ENCODE measurements around the gene L3MBTL1. TPM values are rescaled to one million over a fixed set of nuclear protein-coding genes. Genes with fewer than 3 reads are reported as not detected.
"Not testable (repeated sequence)": the region's sequence is repeated elsewhere in the genome, so short reads cannot be mapped to it uniquely, and the experiment has no call there.

L3MBTL1 gene
- total and polyA plus RNA-seq, 2 of the 4 experiments (the other 2 are of a cell fraction) = 2.2 to 4.5 TPM

- H3K9me3 ChIP-seq (ENCODE audit: control insufficient read depth, insufficient read depth, low read length) = no peaks in the 10 kb centered on the region
- no peak overlapping the region for H3K4me3 ChIP-seq (ENCODE audit: insufficient read depth, low read depth, low read length)
- TF ChIP-seq CHD1 (IDR thresholded peaks at IDR 0.05; ENCODE audit: low read depth, low read length) = no peak
- no peak for TF ChIP-seq MAZ (IDR thresholded peaks at IDR 0.05; ENCODE audit: borderline replicate concordance, low read depth, low read length)
- TF ChIP-seq RAD21 (IDR thresholded peaks at IDR 0.05; ENCODE audit: low read length) = no peak
- TF ChIP-seq RFX5 (IDR thresholded peaks at IDR 0.05; ENCODE audit: low read depth, low read length) = no peak
- no peak for TF ChIP-seq CTCF (conservative IDR thresholded peaks at IDR 0.05; ENCODE audit: low read depth, low read length)
- no peak for TF ChIP-seq FOS (IDR thresholded peaks at IDR 0.05; ENCODE audit: low read depth, low read length)
- TF ChIP-seq POLR2A (IDR thresholded peaks at IDR 0.05; ENCODE audit: low read depth, low read length) = no peak
- H3K56ac ChIP-seq (ENCODE audit: extremely low read depth, insufficient read depth, low read length) = no peak overlapping the region
- peaks cover 8% of the 10 kb centered on the region in 2 experiments; a peak in 3 of 4 replicates for H3K79me1 ChIP-seq (ENCODE audit: low read depth in 1 of 2, low read length in 2 of 2)
- ChIA-PET POLR2A (ENCODE audit: unreplicated experiment) (no interaction called here), CTCF (interaction anchor here (1.9 kb wide), 1 partner anchor 49 kb away, joined by 6 read pairs; no protein-coding TSS in a partner anchor)
- no peak overlapping the region for H2BK5ac ChIP-seq (ENCODE audit: low read depth, low read length, poor library complexity, severe bottlenecking)
- in situ Hi-C loops (cut with MboI; ENCODE audit: low sequenced_read_pairs) = no loop called here
- peaks cover 7% of the 10 kb centered on the region for H3K9me1 ChIP-seq (ENCODE audit: insufficient read depth, low read length)
- H3K4me1 ChIP-seq (ENCODE audit: control insufficient read depth, insufficient read depth, low read length) = peaks cover 11% of the 10 kb centered on the region
- no peak overlapping the region for H2AFZ ChIP-seq (replicated peaks; ENCODE audit: low read length, poor library complexity)
- no peak overlapping the region for H2AK9ac ChIP-seq (replicated peaks; ENCODE audit: low read depth, low read length, poor library complexity)
- no peak overlapping the region for H2BK120ac ChIP-seq (ENCODE audit: low read depth, low read length)
- no peak overlapping the region for H3K9ac ChIP-seq (ENCODE audit: low read depth, low read length)
- H4K20me1 ChIP-seq (ENCODE audit: insufficient read depth, low read length) = no peaks in the 10 kb centered on the region
- no peaks in the 10 kb centered on the region for H3K36me3 ChIP-seq (ENCODE audit: control insufficient read depth, insufficient read depth, low read length)
- DNase-seq = no peak
- no peak overlapping the region for H4K5ac ChIP-seq (ENCODE audit: low read depth, low read length)
- intact Hi-C loops (cut with micrococcal nuclease) = no loop called here
- no peak overlapping the region for H3K27ac ChIP-seq (ENCODE audit: insufficient read depth, low read length)
- no peak overlapping the region for H2BK20ac ChIP-seq (ENCODE audit: low read depth, low read length)
- no peak overlapping the region for H2AK5ac ChIP-seq (ENCODE audit: low read depth, low read length)
- no TSS peak for BruUV-seq (replicated peaks)
- H3K14ac ChIP-seq (replicated peaks; ENCODE audit: low read depth, low read length) = no peak overlapping the region
- dilution Hi-C loops (cut with HindIII; ENCODE audit: low sequenced_read_pairs, unreplicated experiment) = no loop called here
- no peak overlapping the region for H3K4me2 ChIP-seq (ENCODE audit: low read depth, low read length)
- no peak overlapping the region for H4K8ac ChIP-seq (ENCODE audit: low read depth in 2 of 2, low read length in 2 of 2)
- no peak overlapping the region for H4K91ac ChIP-seq (ENCODE audit: insufficient read depth, low read depth, low read length)
- H3K23ac ChIP-seq (ENCODE audit: low read depth, low read length) = no peak overlapping the region
- H2BK15ac ChIP-seq (ENCODE audit: low read depth, low read length) = no peak overlapping the region
- H3K18ac ChIP-seq (ENCODE audit: low read depth, low read length) = no peak overlapping the region
- ATAC-seq (ENCODE audit: low read depth) = no peak
- H3K27me3 ChIP-seq (ENCODE audit: control insufficient read depth, insufficient read depth, low read length) = no peaks in the 10 kb centered on the region
- H3K4ac ChIP-seq (ENCODE audit: low read depth, low read length) = no peak overlapping the region
- 75% methylated on average over 4 of the region's 8 CpGs; no CpG with 5 or more reads in 1 of the 2 experiments for WGBS, 2 experiments (ENCODE audit: extremely low coverage in 2 of 2, insufficient read length in 1 of 2)
These were observed 79.1 kb downstream of the L3MBTL1 start for GRCh38 chr20:43586641-43587040.

GRCh38 chr20:43588526-43588925 lies 81.0 kb downstream of the L3MBTL1 start:
- H2AFZ ChIP-seq (replicated peaks; ENCODE audit: low read length, poor library complexity); ATAC-seq (ENCODE audit: low read depth); H3K36me3 ChIP-seq (ENCODE audit: control insufficient read depth, insufficient read depth, low read length); POLR2A ChIA-PET (ENCODE audit: unreplicated experiment); H2BK15ac ChIP-seq (ENCODE audit: low read depth, low read length); H3K4ac ChIP-seq (ENCODE audit: low read depth, low read length); H3K27me3 ChIP-seq (ENCODE audit: control insufficient read depth, insufficient read depth, low read length); H4K8ac ChIP-seq (ENCODE audit: low read depth in 2 of 2, low read length in 2 of 2); CTCF ChIA-PET; DNase-seq; dilution Hi-C loops (cut with HindIII; ENCODE audit: low sequenced_read_pairs, unreplicated experiment); H3K14ac ChIP-seq (replicated peaks; ENCODE audit: low read depth, low read length); BruUV-seq (replicated peaks); H4K5ac ChIP-seq (ENCODE audit: low read depth, low read length); H3K18ac ChIP-seq (ENCODE audit: low read depth, low read length); intact Hi-C loops (cut with micrococcal nuclease); H3K9me3 ChIP-seq (ENCODE audit: control insufficient read depth, insufficient read depth, low read length); H4K20me1 ChIP-seq (ENCODE audit: insufficient read depth, low read length); H4K91ac ChIP-seq (ENCODE audit: insufficient read depth, low read depth, low read length); in situ Hi-C loops (cut with MboI; ENCODE audit: low sequenced_read_pairs); H3K9me1 ChIP-seq (ENCODE audit: insufficient read depth, low read length); H3K4me3 ChIP-seq (ENCODE audit: insufficient read depth, low read depth, low read length); H2BK5ac ChIP-seq (ENCODE audit: low read depth, low read length, poor library complexity, severe bottlenecking); H3K27ac ChIP-seq (ENCODE audit: insufficient read depth, low read length); H3K9ac ChIP-seq (ENCODE audit: low read depth, low read length); H3K4me2 ChIP-seq (ENCODE audit: low read depth, low read length); H2AK9ac ChIP-seq (replicated peaks; ENCODE audit: low read depth, low read length, poor library complexity); H2BK120ac ChIP-seq (ENCODE audit: low read depth, low read length); H3K56ac ChIP-seq (ENCODE audit: extremely low read depth, insufficient read depth, low read length); H2BK20ac ChIP-seq (ENCODE audit: low read depth, low read length); H2AK5ac ChIP-seq (ENCODE audit: low read depth, low read length); H3K23ac ChIP-seq (ENCODE audit: low read depth, low read length): not testable (repeated sequence)
- H3K4me1 ChIP-seq (ENCODE audit: control insufficient read depth, insufficient read depth, low read length) = peaks cover 11% of the 10 kb centered on the region
- WGBS, 2 experiments (ENCODE audit: extremely low coverage in 2 of 2, insufficient read length in 1 of 2) = 90% methylated on average over 4 of the region's 10 CpGs; no CpG with 5 or more reads in 1 of the 2 experiments
- peaks cover 12 to 14% of the 10 kb centered on the region in 2 experiments for H3K79me1 ChIP-seq (ENCODE audit: low read depth in 1 of 2, low read length in 2 of 2)

All from IMR-90 (cell line).